ENCODE results near the gene SLC15A5.

SLC15A5 gene

DNA sequence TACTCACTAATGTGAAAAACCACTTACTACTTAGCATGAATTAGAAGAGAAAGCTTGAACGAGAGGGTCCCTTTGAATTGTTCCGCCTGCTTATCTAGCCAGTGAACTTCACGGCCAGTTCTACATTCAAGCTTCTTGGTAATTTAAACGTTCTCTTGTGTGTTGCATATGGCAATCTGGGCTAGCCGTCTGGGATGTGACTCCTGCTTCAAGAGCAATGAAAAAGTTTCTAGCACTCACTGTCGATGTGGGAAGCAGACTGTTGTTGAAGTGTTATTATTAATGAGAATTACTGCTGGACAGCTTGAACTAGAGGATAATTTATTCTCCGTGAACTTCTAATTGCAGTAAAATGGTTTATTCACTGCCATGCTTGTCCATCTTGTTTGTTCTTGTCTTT lies 93.9 kb downstream of the SLC15A5 start:
- Histone ChIP-seq H2BK12ac (ENCODE audit: low read length) (no peak overlapping the region), H3K79me1 (ENCODE audit: low read length) (no peaks in the 10 kb centered on the region), H3K14ac (ENCODE audit: low read length) (no peak overlapping the region), H2BK120ac (ENCODE audit: insufficient read depth, low read length, poor library complexity) (no peak overlapping the region), H3K36me3 (ENCODE audit: control insufficient read depth in 1 of 2, insufficient read depth in 2 of 2, low read length in 2 of 2) (peaks cover 0 to 1% of the 10 kb centered on the region in 2 experiments), H4K91ac (ENCODE audit: low read depth, low read length) (no peak overlapping the region), H3K9ac (ENCODE audit: low read length) (no peak overlapping the region), H2BK5ac (ENCODE audit: low read depth, low read length, poor library complexity) (no peak overlapping the region), H3K79me2 (ENCODE audit: control insufficient read depth, insufficient read depth, low read length, poor library complexity) (no peaks in the 10 kb centered on the region), H3K23ac (ENCODE audit: low read length) (no peak overlapping the region), H2AFZ (ENCODE audit: insufficient read depth, low read length, poor library complexity) (no peak overlapping the region), H4K12ac (ENCODE audit: low read depth, low read length) (no peak overlapping the region), H2AK5ac (ENCODE audit: low read length) (no peak overlapping the region), H3K27me3 (ENCODE audit: insufficient read depth, low read length) (no peaks in the 10 kb centered on the region), H3K27ac (ENCODE audit: low read depth, low read length) (no peak overlapping the region), H3K4me1 (ENCODE audit: control insufficient read depth in 1 of 2, insufficient read depth in 2 of 2, low read length in 2 of 2) (peaks cover 2 to 8% of the 10 kb centered on the region in 2 experiments), H3K4me3 (ENCODE audit: low read depth, low read length) (no peak overlapping the region), H3K4me2 (ENCODE audit: low read length) (no peak overlapping the region), H4K8ac (ENCODE audit: low read depth, low read length) (no peak overlapping the region), H3K9me3 (ENCODE audit: insufficient read depth, low read depth, low read length) (no peaks in the 10 kb centered on the region), H3K18ac (ENCODE audit: low read length) (no peak overlapping the region), H3K4ac (ENCODE audit: low read depth, low read length) (no peak overlapping the region)
- DNase-seq: no peak
- no CpG with 5 or more reads among the region's 7 CpGs for WGBS (ENCODE audit: extremely low coverage, insufficient coverage, insufficient read length)

DNA sequence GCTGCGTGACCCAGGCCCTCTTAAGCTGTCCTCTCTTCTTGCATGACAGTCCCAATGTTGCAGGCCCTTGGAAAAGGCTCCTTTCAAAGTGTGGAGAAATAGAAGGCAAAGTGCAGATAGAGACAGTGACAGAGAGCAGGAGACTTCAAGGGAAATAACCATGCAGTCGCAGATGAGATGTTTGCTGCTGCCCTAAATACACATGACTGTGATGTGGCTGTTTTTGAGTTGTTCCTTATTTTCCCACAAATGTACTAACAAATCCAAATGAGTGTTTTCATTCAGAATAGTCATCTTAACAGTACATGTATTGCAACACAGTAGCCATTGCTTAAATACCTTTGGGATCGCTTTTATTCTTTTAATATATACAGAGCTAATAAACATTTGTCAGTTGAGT lies 101.6 kb downstream of the SLC15A5 start:
- no peak overlapping the region for H2BK5ac ChIP-seq (ENCODE audit: low read depth, low read length, poor library complexity)
- H4K91ac ChIP-seq (ENCODE audit: low read depth, low read length): no peak overlapping the region
- H3K23ac ChIP-seq (ENCODE audit: low read length): no peak overlapping the region
- H3K4me2 ChIP-seq (ENCODE audit: low read length): no peak overlapping the region
- no peaks in the 10 kb centered on the region for H3K27me3 ChIP-seq (ENCODE audit: insufficient read depth, low read length)
- H2AFZ ChIP-seq (ENCODE audit: insufficient read depth, low read length, poor library complexity): no peak overlapping the region
- H3K4me1 ChIP-seq (ENCODE audit: control insufficient read depth in 1 of 2, insufficient read depth in 2 of 2, low read length in 2 of 2): peaks cover 0 to 3% of the 10 kb centered on the region in 2 experiments
- H3K79me1 ChIP-seq (ENCODE audit: low read length): no peaks in the 10 kb centered on the region
- H2BK12ac ChIP-seq (ENCODE audit: low read length): no peak overlapping the region
- H3K9ac ChIP-seq (ENCODE audit: low read length): no peak overlapping the region
- no peak overlapping the region for H2BK120ac ChIP-seq (ENCODE audit: insufficient read depth, low read length, poor library complexity)
- no peak overlapping the region for H2AK5ac ChIP-seq (ENCODE audit: low read length)
- no peak overlapping the region for H4K12ac ChIP-seq (ENCODE audit: low read depth, low read length)
- H3K79me2 ChIP-seq (ENCODE audit: control insufficient read depth, insufficient read depth, low read length, poor library complexity): no peaks in the 10 kb centered on the region
- no peaks in the 10 kb centered on the region for H3K9me3 ChIP-seq (ENCODE audit: insufficient read depth, low read depth, low read length)
- peak in 1 of 2 donors; percentile 3 for DNase-seq
- no CpG with 5 or more reads among the region's 3 CpGs for WGBS (ENCODE audit: extremely low coverage, insufficient coverage, insufficient read length)
- H3K27ac ChIP-seq (ENCODE audit: low read depth, low read length): no peak overlapping the region
- H3K14ac ChIP-seq (ENCODE audit: low read length): no peak overlapping the region
- no peak overlapping the region for H4K8ac ChIP-seq (ENCODE audit: low read depth, low read length)
- H3K4ac ChIP-seq (ENCODE audit: low read depth, low read length): no peak overlapping the region
- H3K18ac ChIP-seq (ENCODE audit: low read length): no peak overlapping the region
- no peak overlapping the region for H3K4me3 ChIP-seq (ENCODE audit: low read depth, low read length)
- H3K36me3 ChIP-seq (ENCODE audit: control insufficient read depth in 1 of 2, insufficient read depth in 2 of 2, low read length in 2 of 2): peaks cover 0 to 1% of the 10 kb centered on the region in 2 experiments

DNA sequence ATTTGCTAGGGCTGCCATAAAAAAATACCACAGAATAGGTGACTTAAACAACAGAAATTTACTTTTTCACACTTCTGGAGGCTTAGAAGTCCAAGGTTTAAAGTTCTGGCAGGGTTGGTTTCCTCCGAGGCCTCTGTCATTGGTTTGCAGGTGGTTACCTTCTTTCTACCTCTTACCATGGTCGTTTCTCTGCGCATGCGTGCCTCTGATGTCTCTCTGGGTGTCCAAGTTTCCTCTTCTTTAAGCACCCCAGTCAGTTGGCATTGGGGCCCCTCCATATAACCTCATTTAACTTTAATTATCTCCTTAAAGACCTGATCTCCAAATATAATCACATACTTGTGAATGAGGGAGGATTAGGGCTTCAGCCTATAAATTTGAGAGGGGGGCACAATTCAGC lies 103.2 kb downstream of the SLC15A5 start:
- H3K9ac ChIP-seq (ENCODE audit: low read length): no peak overlapping the region
- DNase-seq: no peak
- H3K14ac ChIP-seq (ENCODE audit: low read length): no peak overlapping the region
- no peak overlapping the region for H4K8ac ChIP-seq (ENCODE audit: low read depth, low read length)
- no peaks in the 10 kb centered on the region for H3K79me1 ChIP-seq (ENCODE audit: low read length)
- H4K12ac ChIP-seq (ENCODE audit: low read depth, low read length): no peak overlapping the region
- H3K4ac ChIP-seq (ENCODE audit: low read depth, low read length): no peak overlapping the region
- peaks cover 0 to 1% of the 10 kb centered on the region in 2 experiments for H3K36me3 ChIP-seq (ENCODE audit: control insufficient read depth in 1 of 2, insufficient read depth in 2 of 2, low read length in 2 of 2)
- H2AK5ac ChIP-seq (ENCODE audit: low read length): no peak overlapping the region
- H2BK120ac ChIP-seq (ENCODE audit: insufficient read depth, low read length, poor library complexity): no peak overlapping the region
- no peak overlapping the region for H4K91ac ChIP-seq (ENCODE audit: low read depth, low read length)
- no peak overlapping the region for H3K27ac ChIP-seq (ENCODE audit: low read depth, low read length)
- H2BK5ac ChIP-seq (ENCODE audit: low read depth, low read length, poor library complexity): no peak overlapping the region
- no peak overlapping the region for H3K23ac ChIP-seq (ENCODE audit: low read length)
- no peak overlapping the region for H2BK12ac ChIP-seq (ENCODE audit: low read length)
- H3K9me3 ChIP-seq (ENCODE audit: insufficient read depth, low read depth, low read length): no peaks in the 10 kb centered on the region
- H3K4me1 ChIP-seq (ENCODE audit: control insufficient read depth in 1 of 2, insufficient read depth in 2 of 2, low read length in 2 of 2): peaks cover 0 to 3% of the 10 kb centered on the region in 2 experiments
- H3K4me3 ChIP-seq (ENCODE audit: low read depth, low read length): no peak overlapping the region
- H3K4me2 ChIP-seq (ENCODE audit: low read length): no peak overlapping the region
- no CpG with 5 or more reads among the region's 4 CpGs for WGBS (ENCODE audit: extremely low coverage, insufficient coverage, insufficient read length)
- no peaks in the 10 kb centered on the region for H3K79me2 ChIP-seq (ENCODE audit: control insufficient read depth, insufficient read depth, low read length, poor library complexity)
- no peak overlapping the region for H3K18ac ChIP-seq (ENCODE audit: low read length)
- H2AFZ ChIP-seq (ENCODE audit: insufficient read depth, low read length, poor library complexity): no peak overlapping the region
- H3K27me3 ChIP-seq (ENCODE audit: insufficient read depth, low read length): no peaks in the 10 kb centered on the region

DNA sequence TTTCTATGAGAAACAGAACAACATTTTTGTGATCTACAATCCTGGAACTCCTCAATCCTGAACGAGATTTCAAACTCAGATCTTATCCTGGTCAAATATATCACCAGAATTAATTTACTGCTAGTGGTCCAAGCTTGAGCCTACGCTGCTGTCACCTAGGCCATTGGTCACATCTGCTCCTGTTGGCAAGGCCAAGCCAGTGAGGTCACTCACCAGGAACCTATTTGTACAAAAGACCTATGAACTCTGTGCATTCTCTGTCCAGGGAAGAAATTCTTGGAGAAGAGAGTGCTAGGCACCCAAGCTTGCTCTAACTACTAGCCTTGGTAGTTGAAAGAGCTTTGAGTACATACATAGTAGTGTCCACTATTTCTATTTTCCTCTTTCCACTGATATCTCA lies 106.1 kb downstream of the SLC15A5 start:
- Histone ChIP-seq H3K4ac (ENCODE audit: low read depth, low read length) (no peak overlapping the region), H3K18ac (ENCODE audit: low read length) (no peak overlapping the region), H3K9me3 (ENCODE audit: insufficient read depth, low read depth, low read length) (no peaks in the 10 kb centered on the region), H2AK5ac (ENCODE audit: low read length) (no peak overlapping the region), H4K12ac (ENCODE audit: low read depth, low read length) (no peak overlapping the region), H3K23ac (ENCODE audit: low read length) (no peak overlapping the region), H3K27me3 (ENCODE audit: insufficient read depth, low read length) (no peaks in the 10 kb centered on the region), H3K79me2 (ENCODE audit: control insufficient read depth, insufficient read depth, low read length, poor library complexity) (no peaks in the 10 kb centered on the region), H3K14ac (ENCODE audit: low read length) (no peak overlapping the region), H2AFZ (ENCODE audit: insufficient read depth, low read length, poor library complexity) (no peak overlapping the region), H3K4me1 (ENCODE audit: control insufficient read depth in 1 of 2, insufficient read depth in 2 of 2, low read length in 2 of 2) (peaks cover 0 to 3% of the 10 kb centered on the region in 2 experiments), H3K79me1 (ENCODE audit: low read length) (no peaks in the 10 kb centered on the region), H3K27ac (ENCODE audit: low read depth, low read length) (no peak overlapping the region), H2BK12ac (ENCODE audit: low read length) (no peak overlapping the region), H2BK5ac (ENCODE audit: low read depth, low read length, poor library complexity) (no peak overlapping the region), H2BK120ac (ENCODE audit: insufficient read depth, low read length, poor library complexity) (no peak overlapping the region), H4K91ac (ENCODE audit: low read depth, low read length) (no peak overlapping the region), H3K36me3 (ENCODE audit: control insufficient read depth in 1 of 2, insufficient read depth in 2 of 2, low read length in 2 of 2) (no peaks in the 10 kb centered on the region), H3K9ac (ENCODE audit: low read length) (no peak overlapping the region), H3K4me2 (ENCODE audit: low read length) (no peak overlapping the region), H3K4me3 (ENCODE audit: low read depth, low read length) (no peak overlapping the region), H4K8ac (ENCODE audit: low read depth, low read length) (no peak overlapping the region)
- no CpG with 5 or more reads among the region's 2 CpGs for WGBS (ENCODE audit: extremely low coverage, insufficient coverage, insufficient read length)
- no peak for DNase-seq

Data from trophoblast cell (in vitro differentiated cells and primary cell).